ENCODE results near the gene NES.

DNA sequence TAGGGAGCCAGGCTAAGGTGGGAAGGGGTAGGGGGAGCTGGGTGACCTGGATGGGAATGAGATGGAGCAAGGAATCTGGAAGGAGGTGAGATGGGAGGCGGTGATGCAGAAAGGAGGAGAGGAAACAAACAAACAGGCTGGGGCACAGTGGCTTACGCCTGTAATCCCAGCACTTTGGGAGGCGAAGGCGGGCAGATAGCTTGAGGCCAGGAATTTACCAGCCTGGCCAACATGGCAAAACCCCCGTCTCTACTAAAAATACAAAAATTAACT is 17.4 kb upstream of the NES start:
- TF ChIP-seq, protein P1, sequence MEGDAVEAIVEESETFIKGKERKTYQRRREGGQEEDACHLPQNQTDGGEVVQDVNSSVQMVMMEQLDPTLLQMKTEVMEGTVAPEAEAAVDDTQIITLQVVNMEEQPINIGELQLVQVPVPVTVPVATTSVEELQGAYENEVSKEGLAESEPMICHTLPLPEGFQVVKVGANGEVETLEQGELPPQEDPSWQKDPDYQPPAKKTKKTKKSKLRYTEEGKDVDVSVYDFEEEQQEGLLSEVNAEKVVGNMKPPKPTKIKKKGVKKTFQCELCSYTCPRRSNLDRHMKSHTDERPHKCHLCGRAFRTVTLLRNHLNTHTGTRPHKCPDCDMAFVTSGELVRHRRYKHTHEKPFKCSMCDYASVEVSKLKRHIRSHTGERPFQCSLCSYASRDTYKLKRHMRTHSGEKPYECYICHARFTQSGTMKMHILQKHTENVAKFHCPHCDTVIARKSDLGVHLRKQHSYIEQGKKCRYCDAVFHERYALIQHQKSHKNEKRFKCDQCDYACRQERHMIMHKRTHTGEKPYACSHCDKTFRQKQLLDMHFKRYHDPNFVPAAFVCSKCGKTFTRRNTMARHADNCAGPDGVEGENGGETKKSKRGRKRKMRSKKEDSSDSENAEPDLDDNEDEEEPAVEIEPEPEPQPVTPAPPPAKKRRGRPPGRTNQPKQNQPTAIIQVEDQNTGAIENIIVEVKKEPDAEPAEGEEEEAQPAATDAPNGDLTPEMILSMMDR (IDR thresholded peaks at IDR 0.05 in 2 of 3, conservative IDR thresholded peaks at IDR 0.05 in 1 of 3; ENCODE audit: borderline replicate concordance in 1 of 3, insufficient read depth in 1 of 3, low read depth in 2 of 3, low read length in 2 of 3): no peak
- TF ChIP-seq POLR2A (IDR thresholded peaks at IDR 0.05; ENCODE audit: borderline replicate concordance, extremely low read depth, insufficient read depth, insufficient read length): no peak
